K562 (cell line): ENCODE data around the gene LRRC59.

Source experiments
- CC2D1A ChIP-seq: fragments of 450-650 bp; IDR thresholded peaks from 2 replicates; pipeline ENCODE4 v1.6.1; 2017; ENCODE audit warnings: mild to moderate bottlenecking
- CEBPB ChIP-seq: fragments of 450-650 bp; IDR thresholded peaks from 2 replicates; pipeline ENCODE4 v1.6.1; 2016; ENCODE audit warnings: missing genetic modification characterization, missing compliant biosample characterization
- CHD2 ChIP-seq: IDR thresholded peaks from 2 replicates; pipeline ENCODE4 v1.6.1; 2011; ENCODE audit warnings: low read depth, low read length
- EP300 ChIP-seq: IDR thresholded peaks from 2 replicates; pipeline ENCODE4 v1.6.1; 2012; ENCODE audit warnings: low read length, improper control_type of control experiment
- EZH2 ChIP-seq: IDR thresholded peaks from 2 replicates; pipeline ENCODE4 v1.6.1; 2012; ENCODE audit warnings: low read depth, mild to moderate bottlenecking, inconsistent platforms, low read length, borderline replicate concordance
- FOXK1 ChIP-seq: sonication (generic); formaldehyde crosslinking; IDR thresholded peaks from 2 replicates; pipeline ENCODE4 v1.8.0; 2022; ENCODE audit warnings: missing genetic modification reagents, mild to moderate bottlenecking, borderline replicate concordance
- GATA2 ChIP-seq: sonication (generic); formaldehyde crosslinking; IDR thresholded peaks from 2 replicates; pipeline ENCODE4 v1.4.0; 2020; ENCODE audit warnings: mild to moderate bottlenecking, missing genetic modification reagents
- IRF1 ChIP-seq: sonication (generic); formaldehyde crosslinking; IDR thresholded peaks from 2 replicates; pipeline ENCODE4 v1.8.0; 2022; ENCODE audit warnings: missing genetic modification reagents, mild to moderate bottlenecking, borderline replicate concordance
- PHF8 ChIP-seq: fragments of 200-600 bp; sonication (generic); IDR thresholded peaks from 2 replicates; pipeline ENCODE4 v1.6.1; 2012; ENCODE audit warnings: mixed run types, mild to moderate bottlenecking, inconsistent platforms, low read length, moderate library complexity, borderline replicate concordance
- TRIM28 ChIP-seq: fragments of 450-650 bp; IDR thresholded peaks from 2 replicates; pipeline ENCODE4 v1.6.1; 2017
- ZNF121 ChIP-seq: sonication (generic); formaldehyde crosslinking; conservative IDR thresholded peaks from 2 replicates; pipeline ENCODE4 v1.8.0; 2022; ENCODE audit warnings: missing genetic modification reagents
- ZNF140 ChIP-seq: fragments of 250-450 bp; sonication (Bioruptor Pico); IDR thresholded peaks from 2 replicates; pipeline ENCODE4 v1.8.0; 2021; ENCODE audit warnings: moderate library complexity, mild to moderate bottlenecking, inconsistent platforms

GRCh38 chr17:50365649-50366393 is 31.5 kb downstream of the LRRC59 start:
- TF ChIP-seq ZNF140 (CRISPR knock-in tag) (no peak), PHF8 (no peak), EZH2 (no peak), IRF1 (CRISPR knock-in tag) (no peak), CHD2 (no peak), ZNF121 (CRISPR knock-in tag) (no peak), GATA2 (CRISPR knock-in tag) (no peak), CC2D1A (no peak), CEBPB (tag) (no peak), TRIM28 (no peak), EP300 (no peak), FOXK1 (CRISPR knock-in tag) (no peak)
